Endometrial microvascular endothelial cells (primary cell): ENCODE data around the gene SCART1. TPM values are rescaled to one million over a fixed set of nuclear protein-coding genes. Genes with fewer than 3 reads are reported as not detected.
"Not testable (repeated sequence)": the region's sequence is repeated elsewhere in the genome, so short reads cannot be mapped to it uniquely, and the experiment has no call there.

Source experiments
- in situ Hi-C: cut with HindIII; loops from 2 replicates; pipeline ENCODE4 v1.10.0; 2017; ENCODE audit warnings: low sequenced_read_pairs, low pct_unique_long_range_greater_than_20kb; ENCODE audit errors: inconsistent ontology term
- total RNA-seq: library from RNA; depleted of rRNA; stranded (reverse); fragments of >200 nt; gene quantifications from one replicate; pipeline ENCODE4 v1.2.3, GENCODE V29; 2015; ENCODE audit errors: inconsistent ontology term

Gene SCART1
- total RNA-seq, 1 donor from 2014 or later, result not detected

GRCh38 chr10:133497363-133497762 lies 43.6 kb downstream of the SCART1 start:
- in situ Hi-C loops, result not testable (repeated sequence)

- in situ Hi-C loops, result not testable (repeated sequence)
These were observed 45.4 kb downstream of the SCART1 start for GRCh38 chr10:133499176-133499575.

- in situ Hi-C loops, result not testable (repeated sequence)
These were observed 47.2 kb downstream of the SCART1 start for GRCh38 chr10:133500897-133501296.

- in situ Hi-C loops, result no loop called here
These were observed 56.0 kb downstream of the SCART1 start for GRCh38 chr10:133509700-133510099.

GRCh38 chr10:133511408-133511807 lies 57.7 kb downstream of the SCART1 start:
- in situ Hi-C loops, result no loop called here

GRCh38 chr10:133511907-133512528 lies 58.3 kb downstream of the SCART1 start:
- in situ Hi-C loops, result no loop called here

- in situ Hi-C loops, result no loop called here
These were observed 61.7 kb downstream of the SCART1 start for GRCh38 chr10:133515471-133515870.

GRCh38 chr10:133516057-133516456 lies 62.3 kb downstream of the SCART1 start:
- in situ Hi-C loops, result no loop called here

GRCh38 chr10:133518517-133518916 lies 64.8 kb downstream of the SCART1 start:
- in situ Hi-C loops, result not testable (repeated sequence)

Other genes with a start within 250 kb of the SCART1 start
- not detected for gene UTF1, start 223.7 kb upstream of the SCART1 start, total RNA-seq
- not detected for gene VENTX, start 216.1 kb upstream of the SCART1 start, total RNA-seq
- 11.6 TPM for gene ADAM8, start 177.1 kb upstream of the SCART1 start, total RNA-seq
- 63.8 TPM for gene TUBGCP2, start 145.1 kb upstream of the SCART1 start, total RNA-seq
- 35.9 TPM for gene ZNF511, start 145.0 kb upstream of the SCART1 start, total RNA-seq
- not detected for gene CALY, start 117.0 kb upstream of the SCART1 start, total RNA-seq
- gene PRAP1, start 106.6 kb upstream of the SCART1 start, total RNA-seq, result not detected
- gene FUOM, start 95.9 kb upstream of the SCART1 start, total RNA-seq, result 9.9 TPM
- gene ECHS1, start 80.6 kb upstream of the SCART1 start, total RNA-seq, result 136 TPM
- 9.3 TPM for gene PAOX, start 74.7 kb upstream of the SCART1 start, total RNA-seq
- 28.0 TPM for gene MTG1, start 59.8 kb upstream of the SCART1 start, total RNA-seq
- gene SPRN, start 29.3 kb upstream of the SCART1 start, total RNA-seq, result 0.19 TPM
- gene CYP2E1, start 73.4 kb downstream of the SCART1 start, total RNA-seq, result not detected
- gene SYCE1, start 111.6 kb downstream of the SCART1 start, total RNA-seq, result not detected
- not detected for gene FRG2B, start 172.8 kb downstream of the SCART1 start, total RNA-seq